Effector memory CD4-positive, alpha-beta T cell (primary cell): ENCODE results near the gene EVA1C.
"Not testable (repeated sequence)": the region's sequence is repeated elsewhere in the genome, so short reads cannot be mapped to it uniquely, and the experiment has no call there.

Experiments
- DNase-seq, 3 donors: peaks; one replicate each; pipeline ENCODE4 v3.0.0-alpha.2; 2020
- H3K27ac ChIP-seq: 2 replicates; pipeline ENCODE4 v1.7.0; 2013; ENCODE audit warnings: mild to moderate bottlenecking, low read length, moderate library complexity; ENCODE audit not compliant: insufficient read depth, poor library complexity, severe bottlenecking
- H3K27me3 ChIP-seq: replicated peaks from 2 replicates; pipeline ENCODE4 v1.7.0; 2013; ENCODE audit warnings: mild to moderate bottlenecking, low read length; ENCODE audit not compliant: insufficient read depth, control insufficient read depth, poor library complexity, severe bottlenecking
- H3K36me3 ChIP-seq: 2 replicates; pipeline ENCODE4 v1.7.0; 2013; ENCODE audit warnings: mild to moderate bottlenecking, low read length, moderate library complexity; ENCODE audit not compliant: control insufficient read depth, insufficient read depth
- H3K4me1 ChIP-seq: 2 replicates; pipeline ENCODE4 v1.7.0; 2013; ENCODE audit warnings: low read length, mild to moderate bottlenecking; ENCODE audit not compliant: control insufficient read depth, insufficient read depth, poor library complexity, severe bottlenecking
- H3K4me3 ChIP-seq: 2 replicates; pipeline ENCODE4 v1.7.0; 2013; ENCODE audit warnings: low read length, low read depth, mild to moderate bottlenecking; ENCODE audit not compliant: insufficient read depth, poor library complexity, severe bottlenecking
- H3K9me3 ChIP-seq: 2 replicates; pipeline ENCODE4 v1.7.0; 2013; ENCODE audit warnings: mild to moderate bottlenecking, low read length, moderate library complexity; ENCODE audit not compliant: control insufficient read depth

EVA1C gene

DNA sequence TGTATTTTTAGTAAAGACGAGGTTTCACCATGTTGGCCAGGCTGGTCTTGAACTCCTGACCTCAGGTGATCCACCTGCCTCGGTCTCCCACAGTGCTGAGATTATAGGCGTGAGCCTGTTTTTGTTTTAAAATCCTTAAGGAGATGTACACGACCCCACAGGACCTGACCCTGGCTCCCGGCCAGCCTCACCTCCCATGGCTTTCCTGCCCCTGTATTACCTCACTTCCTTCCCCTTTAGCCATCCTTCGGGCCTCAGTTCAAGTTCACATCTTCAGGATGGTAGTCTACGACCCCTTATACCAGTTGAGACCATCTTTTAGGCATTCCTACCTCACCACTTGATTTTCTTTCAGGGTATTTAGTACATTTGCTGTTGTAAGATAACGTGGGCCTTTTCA, 136.5 kb downstream of the EVA1C start:
- Histone ChIP-seq H3K36me3 (no peaks in the 10 kb centered on the region), H3K27ac (no peak overlapping the region), H3K9me3 (no peaks in the 10 kb centered on the region), H3K27me3 (no peaks in the 10 kb centered on the region), H3K4me3 (no peak overlapping the region), H3K4me1 (no peaks in the 10 kb centered on the region)
- DNase-seq = no peak

DNA sequence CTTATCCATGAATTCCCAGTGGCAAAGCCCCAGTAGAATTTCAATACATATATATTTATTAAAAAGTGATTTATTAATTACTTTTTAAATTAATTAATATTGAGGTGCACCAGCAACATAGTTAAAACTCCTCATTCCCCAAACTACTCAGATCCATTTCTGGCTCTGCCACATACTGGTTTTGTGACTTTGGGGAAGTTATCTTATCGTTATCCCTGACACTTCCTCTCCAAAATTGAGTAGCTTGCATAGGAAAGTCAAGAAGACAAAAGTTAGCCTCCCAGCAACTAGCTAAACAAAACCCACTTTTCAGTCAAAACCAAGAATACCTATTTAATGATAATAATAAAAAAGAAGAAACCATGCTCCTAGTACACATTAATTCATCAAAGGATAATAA, 136.9 kb downstream of the EVA1C start:
- Histone ChIP-seq H3K27ac (no peak overlapping the region), H3K27me3 (no peaks in the 10 kb centered on the region), H3K36me3 (no peaks in the 10 kb centered on the region), H3K4me3 (no peak overlapping the region), H3K9me3 (no peaks in the 10 kb centered on the region), H3K4me1 (no peaks in the 10 kb centered on the region)
- DNase-seq = no peak

DNA sequence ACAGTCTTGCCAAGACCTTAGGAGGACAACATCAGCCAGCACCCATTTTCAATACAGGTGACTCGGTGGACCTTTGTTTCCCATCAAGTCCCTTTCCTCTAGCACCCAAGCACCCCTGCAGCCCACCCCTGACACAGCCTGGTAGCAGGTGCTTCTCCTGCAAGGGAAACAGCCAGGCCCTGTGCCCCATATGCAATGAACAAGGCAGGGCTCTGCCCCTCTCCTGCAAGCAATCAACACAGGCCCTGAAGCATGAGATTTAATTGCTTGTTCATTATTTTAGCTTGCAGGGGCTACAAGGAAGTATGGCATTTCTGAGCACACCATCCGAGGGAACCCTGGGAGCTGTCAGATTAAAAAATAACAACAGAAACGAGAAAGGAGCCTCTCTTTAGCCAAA, 137.4 kb downstream of the EVA1C start:
- Histone ChIP-seq H3K27me3 (no peaks in the 10 kb centered on the region), H3K27ac (no peak overlapping the region), H3K4me3 (no peak overlapping the region), H3K36me3 (no peaks in the 10 kb centered on the region), H3K9me3 (no peaks in the 10 kb centered on the region), H3K4me1 (no peaks in the 10 kb centered on the region)
- DNase-seq = no peak

DNA sequence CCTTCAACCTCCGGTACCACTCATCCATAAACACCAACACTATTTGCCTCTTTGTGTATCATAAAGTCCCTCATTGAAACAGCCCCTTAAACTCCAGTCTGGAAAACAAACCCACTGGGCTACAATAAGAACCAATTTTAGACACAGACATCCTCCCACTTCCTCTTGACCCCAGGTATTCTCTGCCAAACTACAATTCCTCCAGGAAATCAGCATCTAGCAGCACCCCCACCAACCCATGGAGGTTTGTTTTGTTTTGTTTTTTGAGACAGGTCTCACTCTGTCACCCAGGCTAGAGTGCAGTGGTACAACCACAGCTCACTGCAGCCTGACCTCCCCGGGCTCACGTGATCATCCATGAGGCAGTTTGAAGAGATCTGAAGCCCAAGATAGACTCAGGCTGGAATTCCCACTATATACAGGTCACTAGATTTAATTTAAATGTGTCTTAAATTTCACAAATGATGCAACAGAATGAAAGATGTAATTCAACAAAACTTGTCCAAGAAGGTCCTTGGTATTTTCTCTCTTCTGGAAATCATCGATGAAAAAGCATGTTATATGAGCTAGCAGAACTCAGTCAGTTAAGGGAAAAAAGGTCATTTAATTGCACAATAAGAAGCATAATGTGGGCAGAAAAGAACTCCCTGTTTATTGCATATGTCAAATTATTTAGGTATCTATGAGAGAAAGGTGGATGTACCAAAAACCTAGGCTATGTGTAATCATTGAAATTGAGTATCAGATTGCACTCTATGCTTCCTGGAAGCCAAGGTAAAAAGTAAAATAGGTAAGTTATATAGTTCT, 142.5 kb downstream of the EVA1C start:
- H3K4me1 ChIP-seq = no peaks in the 10 kb centered on the region
- no peaks in the 10 kb centered on the region for H3K27me3 ChIP-seq
- no peaks in the 10 kb centered on the region for H3K9me3 ChIP-seq
- H3K4me3 ChIP-seq = no peak overlapping the region
- no peak overlapping the region for H3K27ac ChIP-seq
- DNase-seq = no peak
- H3K36me3 ChIP-seq = no peaks in the 10 kb centered on the region

DNA sequence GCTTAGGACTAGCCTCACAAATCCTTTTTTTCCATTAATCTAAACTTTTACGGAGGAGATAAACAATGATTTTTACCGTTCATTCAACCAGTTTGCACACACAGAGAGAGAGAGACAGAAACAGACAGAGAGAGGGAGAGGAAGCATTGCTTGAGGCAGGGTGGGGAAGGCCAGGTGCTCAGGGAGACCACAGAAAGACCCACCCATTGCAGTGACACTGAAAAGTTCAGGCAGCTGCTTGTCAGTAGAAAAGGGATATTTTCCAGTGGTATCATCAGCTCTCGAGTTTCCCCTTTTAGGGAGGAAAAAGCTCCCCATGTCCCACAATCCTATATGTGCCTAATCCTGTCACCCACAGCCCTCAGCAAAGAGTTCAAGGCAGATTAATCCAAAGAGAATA, 145.6 kb downstream of the EVA1C start:
- no peaks in the 10 kb centered on the region for H3K36me3 ChIP-seq
- no peaks in the 10 kb centered on the region for H3K27me3 ChIP-seq
- no peak for DNase-seq
- no peak overlapping the region for H3K4me3 ChIP-seq
- H3K27ac ChIP-seq = no peak overlapping the region
- H3K9me3 ChIP-seq = no peaks in the 10 kb centered on the region
- H3K4me1 ChIP-seq = no peaks in the 10 kb centered on the region

DNA sequence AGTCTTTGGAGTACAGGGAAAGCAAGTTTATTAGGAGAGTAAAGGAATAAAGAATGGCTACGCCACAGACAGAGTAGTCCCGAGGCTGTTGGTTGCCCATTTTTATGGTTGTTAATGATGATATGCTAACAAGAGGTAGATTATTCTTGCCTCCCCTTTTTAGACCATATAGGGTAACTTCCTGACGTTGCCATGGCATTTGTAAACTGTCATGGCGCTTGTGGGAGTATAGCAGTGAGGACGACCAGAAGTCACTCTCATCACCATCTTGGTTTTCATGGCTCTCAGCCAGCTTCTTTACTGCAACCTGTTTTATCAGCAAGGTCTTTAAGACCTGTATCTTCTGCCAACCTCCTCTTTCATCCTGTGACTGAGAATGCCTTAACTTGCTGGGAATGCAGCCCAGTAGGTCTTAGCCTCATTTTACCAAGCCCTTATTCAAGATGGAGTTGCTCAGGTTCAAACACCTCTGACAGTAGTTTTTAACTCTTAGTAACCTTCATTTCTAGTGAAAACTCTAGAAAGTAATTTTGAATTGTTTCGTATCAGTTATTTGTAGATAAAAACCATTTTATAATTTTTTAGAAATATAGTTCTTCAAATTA, 146.6 kb downstream of the EVA1C start:
- Histone ChIP-seq H3K9me3 (no peaks in the 10 kb centered on the region), H3K4me3 (no peak overlapping the region), H3K27me3 (no peaks in the 10 kb centered on the region), H3K4me1 (no peaks in the 10 kb centered on the region), H3K36me3 (no peaks in the 10 kb centered on the region), H3K27ac (no peak overlapping the region)
- no peak for DNase-seq

DNA sequence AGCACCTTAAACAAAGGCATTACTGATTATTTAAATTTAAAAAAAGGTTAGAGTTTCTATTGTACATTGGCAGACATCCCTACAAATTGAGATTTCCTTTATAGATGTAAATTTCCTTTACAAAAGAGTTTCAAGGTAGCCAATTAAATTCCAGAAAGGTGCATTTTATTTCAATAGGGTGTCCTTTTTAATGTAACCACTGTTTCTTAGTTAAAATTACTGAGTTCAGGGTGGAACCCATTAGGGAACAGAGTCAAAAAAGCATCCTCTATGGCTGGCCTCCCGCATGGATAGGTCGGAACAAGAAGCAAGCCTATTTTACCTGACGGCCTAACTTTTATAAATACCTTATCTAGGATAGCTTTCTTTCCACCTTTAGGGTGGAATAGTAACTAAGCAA, 148.4 kb downstream of the EVA1C start:
- no peak overlapping the region for H3K4me3 ChIP-seq
- H3K4me1 ChIP-seq = no peaks in the 10 kb centered on the region
- H3K9me3 ChIP-seq = no peaks in the 10 kb centered on the region
- no peaks in the 10 kb centered on the region for H3K27me3 ChIP-seq
- no peaks in the 10 kb centered on the region for H3K36me3 ChIP-seq
- H3K27ac ChIP-seq = no peak overlapping the region
- no peak for DNase-seq

DNA sequence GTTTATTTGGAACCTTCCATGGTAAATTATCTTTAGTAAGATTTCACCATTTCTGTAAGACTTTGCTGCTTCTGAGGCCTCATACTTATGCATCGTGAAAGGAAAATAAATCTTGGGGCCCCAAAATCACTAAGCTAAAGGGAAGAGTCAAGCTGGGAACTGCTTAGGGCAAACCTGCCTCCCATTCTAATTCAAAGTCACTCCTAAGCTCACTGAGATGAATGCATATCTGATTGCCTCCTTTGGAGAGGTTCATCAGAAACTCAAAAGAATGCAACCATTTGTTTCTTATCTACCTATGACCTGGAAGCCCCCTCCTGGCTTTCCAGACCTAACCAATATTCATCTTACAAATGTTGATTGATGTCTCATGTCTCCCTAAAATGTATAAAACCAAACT, 149.0 kb downstream of the EVA1C start:
- H3K4me1 ChIP-seq, H3K9me3 ChIP-seq, DNase-seq, H3K36me3 ChIP-seq, H3K27ac ChIP-seq, H3K27me3 ChIP-seq, H3K4me3 ChIP-seq: not testable (repeated sequence)

DNA sequence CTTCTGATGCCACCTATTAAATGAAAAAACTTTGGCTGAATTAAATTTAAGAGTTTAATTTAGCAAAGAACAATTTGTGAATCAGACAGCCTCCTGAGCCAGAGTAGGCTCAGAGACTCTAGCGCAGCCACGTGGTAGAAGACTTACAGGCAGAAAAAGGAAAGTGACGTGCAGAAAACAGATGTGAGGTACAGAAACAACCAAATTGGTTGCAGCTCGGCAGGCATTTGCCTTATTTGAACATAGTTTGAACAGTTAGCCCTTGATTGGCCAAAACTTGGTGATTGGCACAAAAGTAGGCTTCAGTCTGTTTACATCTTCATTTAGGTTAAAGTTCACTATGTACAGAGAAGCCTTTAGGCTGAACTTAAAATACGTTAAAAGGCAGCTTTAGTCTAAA, 149.9 kb downstream of the EVA1C start:
- H3K27me3 ChIP-seq = no peaks in the 10 kb centered on the region
- H3K9me3 ChIP-seq = no peaks in the 10 kb centered on the region
- H3K27ac ChIP-seq = no peak overlapping the region
- no peak overlapping the region for H3K4me3 ChIP-seq
- no peaks in the 10 kb centered on the region for H3K36me3 ChIP-seq
- no peak for DNase-seq
- H3K4me1 ChIP-seq = no peaks in the 10 kb centered on the region

DNA sequence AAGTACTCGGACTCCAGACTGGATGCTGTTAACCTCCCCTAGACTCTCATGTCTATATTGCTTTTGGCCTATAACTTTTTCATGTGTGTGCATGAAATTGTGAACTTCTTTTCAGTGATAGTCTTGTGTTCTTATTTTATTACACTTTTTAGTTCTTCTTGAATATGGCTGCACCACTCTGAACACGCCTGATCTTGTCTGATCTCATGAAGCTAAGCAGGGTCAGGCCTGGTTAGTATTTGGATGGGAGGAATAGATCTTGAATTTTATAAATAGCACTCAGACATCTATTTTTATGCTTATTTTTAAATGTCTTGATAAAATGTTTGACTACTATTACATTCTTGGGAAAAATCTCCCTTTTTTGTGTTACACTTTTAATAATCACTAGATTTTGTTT, 150.4 kb downstream of the EVA1C start:
- Histone ChIP-seq H3K27ac (no peak overlapping the region), H3K4me1 (no peaks in the 10 kb centered on the region), H3K4me3 (no peak overlapping the region), H3K27me3 (no peaks in the 10 kb centered on the region), H3K9me3 (no peaks in the 10 kb centered on the region), H3K36me3 (no peaks in the 10 kb centered on the region)
- DNase-seq = no peak
